Skeletal muscle satellite cell (primary cell): Measurements from ENCODE around the gene GRAMD4.

Experiments
- H3K27me3 ChIP-seq: 2 replicates; pipeline ENCODE4 v1.7.0; 2013; ENCODE audit warnings: low read length; ENCODE audit not compliant: control insufficient read depth, insufficient read depth
- H3K36me3 ChIP-seq: 2 replicates; pipeline ENCODE4 v1.7.0; 2013; ENCODE audit warnings: mild to moderate bottlenecking, control low read depth, low read length; ENCODE audit not compliant: insufficient read depth
- H3K4me1 ChIP-seq: 2 replicates; pipeline ENCODE4 v1.7.0; 2013; ENCODE audit warnings: low read length; ENCODE audit not compliant: control insufficient read depth, insufficient read depth
- H3K4me2 ChIP-seq: 2 replicates; pipeline ENCODE4 v1.7.0; 2013; ENCODE audit warnings: mild to moderate bottlenecking, low read length
- H3K4me3 ChIP-seq: 2 replicates; pipeline ENCODE4 v1.7.0; 2013; ENCODE audit warnings: low read length
- H3K9ac ChIP-seq: 2 replicates; pipeline ENCODE4 v1.7.0; 2013; ENCODE audit warnings: mild to moderate bottlenecking, low read depth, low read length, moderate library complexity
- H3K9me3 ChIP-seq: replicated peaks from 2 replicates; pipeline ENCODE4 v1.7.0; 2013; ENCODE audit warnings: mild to moderate bottlenecking, control low read depth, low read length

Gene GRAMD4

DNA sequence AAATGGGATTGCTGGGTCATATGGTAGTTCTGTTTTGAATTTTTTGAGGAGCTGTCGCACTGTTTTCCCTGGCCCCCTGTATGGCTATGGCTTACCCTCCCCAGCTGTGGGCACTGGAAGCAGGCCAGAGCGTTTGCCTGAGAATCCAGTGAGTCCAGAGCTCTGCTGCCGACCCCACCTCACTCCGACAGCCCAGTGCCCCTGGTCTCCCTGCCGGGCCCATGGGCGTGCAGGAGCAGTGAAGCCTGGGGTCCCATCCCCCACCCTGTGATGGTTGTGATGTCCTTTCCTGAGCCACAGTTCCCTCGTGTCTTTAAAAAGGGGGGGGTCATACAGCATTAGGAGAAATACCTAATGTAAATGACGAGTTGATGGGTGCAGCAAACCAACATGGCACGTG lies 13.3 kb upstream of the GRAMD4 start:
- H3K9me3 ChIP-seq: no peaks in the 10 kb centered on the region
- H3K4me2 ChIP-seq: no peak overlapping the region
- H3K4me3 ChIP-seq: no peak overlapping the region
- H3K4me1 ChIP-seq: no peaks in the 10 kb centered on the region
- no peaks in the 10 kb centered on the region for H3K27me3 ChIP-seq
- H3K36me3 ChIP-seq: no peaks in the 10 kb centered on the region
- H3K9ac ChIP-seq: no peak overlapping the region

DNA sequence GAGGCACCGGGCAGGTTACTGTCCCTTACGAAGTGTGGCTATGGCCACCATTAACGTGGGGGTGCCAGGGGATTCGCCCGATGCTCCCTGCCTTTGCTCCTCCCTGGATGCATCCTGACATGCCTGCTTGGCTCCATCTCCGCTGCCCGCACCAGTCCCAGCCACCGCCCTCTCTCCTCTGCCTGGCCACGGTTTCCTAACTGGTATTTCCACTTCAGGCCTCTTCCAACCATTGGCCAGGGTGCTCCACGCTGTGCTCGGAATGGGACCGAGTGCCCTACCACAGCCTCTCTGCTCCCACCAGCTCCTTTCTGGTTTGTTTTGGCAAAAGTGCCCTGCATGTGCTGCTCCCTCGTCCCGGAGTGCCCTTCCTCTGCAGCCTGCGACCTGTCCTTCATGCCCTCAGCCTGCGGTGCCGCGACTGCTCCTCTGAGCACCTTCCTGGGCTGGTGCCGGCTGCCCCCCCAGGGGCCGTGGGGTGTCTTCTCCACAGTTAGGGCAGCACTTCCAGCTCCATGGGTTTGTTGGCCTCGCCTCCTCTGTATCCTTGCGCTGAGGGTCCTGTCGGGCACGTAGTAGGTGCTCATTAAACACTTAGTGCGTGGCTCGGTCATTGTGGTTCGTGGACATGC lies 12.6 kb upstream of the GRAMD4 start:
- Histone ChIP-seq H3K36me3 (no peaks in the 10 kb centered on the region), H3K27me3 (no peaks in the 10 kb centered on the region), H3K4me1 (no peaks in the 10 kb centered on the region), H3K4me3 (no peak overlapping the region), H3K9me3 (no peaks in the 10 kb centered on the region), H3K9ac (no peak overlapping the region), H3K4me2 (no peak overlapping the region)

DNA sequence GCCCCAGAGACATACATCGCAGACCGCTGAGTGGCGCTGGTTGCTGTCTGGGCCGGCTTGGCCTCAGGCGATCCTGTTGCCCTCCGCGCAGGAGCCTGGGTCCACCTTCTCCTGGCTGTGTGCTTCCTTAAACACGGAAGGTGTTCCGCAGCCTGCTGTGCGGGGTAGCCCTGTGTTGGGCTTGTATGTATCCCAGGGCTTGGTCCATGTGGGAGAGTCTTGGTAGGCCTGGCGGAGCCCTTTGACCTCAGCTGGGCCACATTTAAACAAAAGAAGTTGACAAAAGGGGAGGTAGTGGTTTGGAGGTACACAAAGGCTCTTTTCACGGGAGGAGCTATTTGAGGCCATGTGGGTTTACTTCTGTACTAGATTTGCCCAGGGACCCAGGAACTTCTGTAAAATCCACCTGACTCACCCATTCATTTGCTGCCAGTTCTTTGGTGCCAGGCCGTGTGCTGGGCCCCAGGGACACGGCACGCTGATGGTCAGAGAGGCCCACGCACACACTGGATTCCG lies 11.0 kb upstream of the GRAMD4 start:
- H3K9ac ChIP-seq: no peak overlapping the region
- no peaks in the 10 kb centered on the region for H3K9me3 ChIP-seq

DNA sequence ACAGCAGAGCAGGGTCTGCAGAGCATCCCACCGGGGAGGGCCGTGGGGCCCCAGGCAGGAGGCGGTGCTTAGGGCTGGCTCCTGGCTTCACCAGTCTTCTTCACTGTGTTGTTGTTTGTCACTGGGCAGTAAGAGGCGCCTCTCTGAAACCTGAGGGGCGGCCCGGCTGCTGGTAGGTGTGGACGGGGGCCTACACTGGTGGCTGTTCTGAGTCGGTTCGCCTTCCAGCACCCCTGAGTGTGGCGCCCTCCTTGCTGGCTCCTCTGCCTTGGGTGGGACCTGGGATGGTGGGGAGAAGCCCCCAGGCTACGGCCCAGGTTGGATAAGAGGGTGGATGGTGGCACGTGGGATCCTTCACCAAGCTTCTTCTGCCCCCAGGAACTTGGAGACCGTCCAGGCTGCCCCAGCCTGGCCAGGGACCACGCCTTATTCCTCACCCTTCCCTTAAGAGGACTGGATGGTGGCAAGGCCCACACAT lies 10.4 kb upstream of the GRAMD4 start:
- Histone ChIP-seq H3K9ac (no peak overlapping the region), H3K36me3 (no peaks in the 10 kb centered on the region), H3K4me2 (no peak overlapping the region), H3K27me3 (no peaks in the 10 kb centered on the region), H3K9me3 (no peaks in the 10 kb centered on the region), H3K4me3 (no peak overlapping the region), H3K4me1 (no peaks in the 10 kb centered on the region)

More for the DNA sequence above, 11.0 kb upstream of the GRAMD4 start:
- Histone ChIP-seq H3K4me3 (no peak overlapping the region), H3K4me2 (no peak overlapping the region), H3K27me3 (no peaks in the 10 kb centered on the region), H3K36me3 (no peaks in the 10 kb centered on the region), H3K4me1 (no peaks in the 10 kb centered on the region)

DNA sequence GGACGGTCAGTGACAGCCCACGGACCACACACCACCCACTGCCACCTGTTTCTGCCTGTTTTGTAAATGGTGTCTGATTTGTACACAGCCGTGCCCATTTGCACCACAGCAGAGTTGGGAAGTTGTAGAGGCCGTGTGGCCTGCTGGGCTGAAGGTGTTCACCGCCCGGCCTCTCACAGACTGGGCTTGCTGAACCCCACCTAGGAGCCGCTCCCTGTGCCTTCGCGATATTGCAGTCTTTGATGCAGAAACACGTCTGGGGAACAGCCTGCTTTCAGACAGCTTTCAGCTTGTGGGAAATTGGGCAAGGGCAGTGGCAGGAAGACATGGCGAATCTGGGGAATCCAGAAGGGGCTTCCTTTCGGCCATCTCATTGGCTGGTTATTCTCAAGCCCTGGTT lies 9.8 kb upstream of the GRAMD4 start:
- Histone ChIP-seq H3K4me1 (no peaks in the 10 kb centered on the region), H3K9ac (no peak overlapping the region), H3K4me2 (no peak overlapping the region), H3K4me3 (no peak overlapping the region), H3K9me3 (no peaks in the 10 kb centered on the region), H3K36me3 (no peaks in the 10 kb centered on the region), H3K27me3 (no peaks in the 10 kb centered on the region)

GRCh38 chr22:46611189-46611588 lies 9.0 kb upstream of the GRAMD4 start:
- H3K36me3 ChIP-seq: no peaks in the 10 kb centered on the region
- H3K4me1 ChIP-seq: no peaks in the 10 kb centered on the region
- H3K4me2 ChIP-seq: no peak overlapping the region
- H3K27me3 ChIP-seq: no peaks in the 10 kb centered on the region
- H3K9ac ChIP-seq: no peak overlapping the region
- no peak overlapping the region for H3K4me3 ChIP-seq
- H3K9me3 ChIP-seq: no peaks in the 10 kb centered on the region

DNA sequence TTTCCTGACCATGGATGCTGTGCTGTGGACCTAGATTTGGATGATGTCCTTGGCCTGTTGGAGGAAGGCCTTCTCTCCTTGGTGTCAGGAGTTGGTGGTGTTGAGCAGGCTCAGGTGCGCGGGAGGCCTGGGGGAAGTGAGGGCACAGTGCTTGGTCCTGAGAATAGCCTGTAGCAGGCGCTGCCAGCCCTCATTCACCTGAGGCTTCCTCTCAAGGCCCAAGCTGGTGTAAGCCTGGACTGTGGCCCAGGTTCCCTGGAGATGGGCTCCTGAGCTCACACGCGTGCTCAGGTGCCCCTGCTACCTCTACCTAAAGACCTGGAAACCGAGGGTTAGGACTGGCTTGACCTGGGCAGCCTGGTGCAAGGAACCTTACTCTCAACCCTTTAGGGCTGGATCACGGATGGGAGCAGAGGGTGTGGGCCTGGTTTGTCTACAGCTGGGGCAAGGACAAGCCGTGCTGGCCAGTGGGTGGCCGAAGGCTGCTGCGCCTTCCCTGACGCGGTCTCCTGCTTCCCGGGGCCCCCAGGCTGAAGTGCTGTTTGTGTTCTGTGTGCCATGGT lies 7.8 kb upstream of the GRAMD4 start:
- H3K36me3 ChIP-seq: no peaks in the 10 kb centered on the region
- no peak overlapping the region for H3K4me2 ChIP-seq
- H3K9ac ChIP-seq: no peak overlapping the region
- H3K4me1 ChIP-seq: no peaks in the 10 kb centered on the region
- H3K27me3 ChIP-seq: no peaks in the 10 kb centered on the region
- H3K9me3 ChIP-seq: no peaks in the 10 kb centered on the region
- no peak overlapping the region for H3K4me3 ChIP-seq

DNA sequence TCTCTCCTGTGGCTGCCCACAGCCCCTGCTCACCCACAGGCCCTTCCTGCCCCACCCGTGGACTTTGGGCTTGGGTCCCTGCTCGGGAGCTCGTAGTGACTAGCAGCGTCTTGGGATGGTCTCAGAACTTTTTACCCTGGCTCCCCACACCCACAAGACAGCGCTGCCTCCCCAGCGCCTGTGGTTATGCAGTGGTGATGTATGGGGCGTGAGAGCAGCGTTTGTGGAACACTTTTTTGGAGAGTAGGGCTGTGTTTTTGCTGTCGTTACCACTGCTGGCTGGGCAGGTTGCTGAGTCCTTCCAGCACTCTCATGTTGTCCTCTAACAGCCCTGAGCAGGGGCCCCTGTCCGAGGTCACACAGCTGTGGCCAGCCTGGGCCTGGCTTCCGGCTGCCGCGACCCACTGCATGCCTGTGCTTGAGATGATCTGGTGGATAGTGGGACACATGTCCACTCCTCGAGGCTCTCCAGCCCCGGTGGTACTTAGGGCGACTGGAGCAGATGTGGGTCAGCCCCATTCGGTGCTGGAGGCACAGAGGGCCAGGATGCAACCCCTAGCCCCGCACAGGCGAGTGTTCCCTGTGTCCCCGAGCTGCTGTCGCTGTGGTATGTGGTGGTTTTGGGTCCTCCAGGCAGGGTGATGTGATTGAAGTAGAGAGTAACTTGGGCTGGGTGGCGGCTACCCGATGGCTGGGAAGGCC lies 7.1 kb upstream of the GRAMD4 start:
- Histone ChIP-seq H3K4me1 (no peaks in the 10 kb centered on the region), H3K9ac (no peak overlapping the region), H3K27me3 (no peaks in the 10 kb centered on the region), H3K4me3 (no peak overlapping the region), H3K9me3 (no peaks in the 10 kb centered on the region), H3K4me2 (no peak overlapping the region), H3K36me3 (no peaks in the 10 kb centered on the region)

- H3K4me1 ChIP-seq: peaks cover 2% of the 10 kb centered on the region
- no peak overlapping the region for H3K4me3 ChIP-seq
- H3K36me3 ChIP-seq: no peaks in the 10 kb centered on the region
- no peaks in the 10 kb centered on the region for H3K9me3 ChIP-seq
- H3K27me3 ChIP-seq: peaks cover under 1% of the 10 kb centered on the region
- H3K9ac ChIP-seq: no peak overlapping the region
- no peak overlapping the region for H3K4me2 ChIP-seq
These were observed 6.6 kb upstream of the GRAMD4 start for GRCh38 chr22:46613606-46614021.

- H3K36me3 ChIP-seq: no peaks in the 10 kb centered on the region
- no peak overlapping the region for H3K4me3 ChIP-seq
- H3K4me1 ChIP-seq: peaks cover 8% of the 10 kb centered on the region
- peaks cover 7% of the 10 kb centered on the region for H3K27me3 ChIP-seq
- no peak overlapping the region for H3K4me2 ChIP-seq
- H3K9ac ChIP-seq: no peak overlapping the region
- H3K9me3 ChIP-seq: no peaks in the 10 kb centered on the region
These were observed 5.9 kb upstream of the GRAMD4 start for GRCh38 chr22:46614025-46614931.
